ENCODE results near the gene FAM193B.

The FAM193B gene

DNA sequence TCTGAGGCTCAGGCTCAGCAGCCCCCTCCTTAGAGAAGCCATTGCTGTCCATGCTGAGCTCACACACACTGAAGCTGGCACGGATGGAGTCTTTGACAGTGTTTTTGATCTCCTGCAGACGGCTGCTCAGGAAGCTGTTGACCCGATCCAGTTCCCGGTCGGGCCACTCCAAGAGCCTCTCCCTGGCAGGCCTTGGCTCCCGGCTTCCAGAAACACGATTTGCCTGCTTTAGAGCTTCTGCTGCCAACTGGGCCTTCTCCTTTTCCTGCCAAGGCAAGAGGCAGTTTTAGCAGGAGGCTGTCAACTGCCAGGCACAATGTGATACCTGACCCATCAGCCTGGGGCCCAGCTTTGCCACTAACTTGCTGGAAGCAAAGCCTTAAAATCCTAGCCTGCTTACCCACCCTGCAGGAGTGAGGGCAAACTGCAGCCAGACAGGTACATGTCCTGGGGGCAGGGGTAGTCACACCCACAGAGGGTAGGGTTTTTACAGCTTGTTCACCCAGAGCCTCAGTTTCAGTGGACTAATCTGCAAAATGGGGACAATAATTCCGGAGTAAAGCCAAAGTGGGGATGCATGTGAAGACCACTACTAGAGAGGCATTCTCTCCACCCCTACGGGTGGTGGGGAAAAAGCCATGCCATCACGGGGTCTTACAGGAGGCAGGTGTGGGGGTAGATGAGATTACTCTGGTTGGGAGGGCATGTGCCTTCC is 29.3 kb downstream of the FAM193B start:
- TF ChIP-seq, protein P1, sequence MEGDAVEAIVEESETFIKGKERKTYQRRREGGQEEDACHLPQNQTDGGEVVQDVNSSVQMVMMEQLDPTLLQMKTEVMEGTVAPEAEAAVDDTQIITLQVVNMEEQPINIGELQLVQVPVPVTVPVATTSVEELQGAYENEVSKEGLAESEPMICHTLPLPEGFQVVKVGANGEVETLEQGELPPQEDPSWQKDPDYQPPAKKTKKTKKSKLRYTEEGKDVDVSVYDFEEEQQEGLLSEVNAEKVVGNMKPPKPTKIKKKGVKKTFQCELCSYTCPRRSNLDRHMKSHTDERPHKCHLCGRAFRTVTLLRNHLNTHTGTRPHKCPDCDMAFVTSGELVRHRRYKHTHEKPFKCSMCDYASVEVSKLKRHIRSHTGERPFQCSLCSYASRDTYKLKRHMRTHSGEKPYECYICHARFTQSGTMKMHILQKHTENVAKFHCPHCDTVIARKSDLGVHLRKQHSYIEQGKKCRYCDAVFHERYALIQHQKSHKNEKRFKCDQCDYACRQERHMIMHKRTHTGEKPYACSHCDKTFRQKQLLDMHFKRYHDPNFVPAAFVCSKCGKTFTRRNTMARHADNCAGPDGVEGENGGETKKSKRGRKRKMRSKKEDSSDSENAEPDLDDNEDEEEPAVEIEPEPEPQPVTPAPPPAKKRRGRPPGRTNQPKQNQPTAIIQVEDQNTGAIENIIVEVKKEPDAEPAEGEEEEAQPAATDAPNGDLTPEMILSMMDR (IDR thresholded peaks at IDR 0.05; ENCODE audit: control extremely low read depth, extremely low read depth, low read depth, missing control alignments): no peak
- POLR2A ChIA-PET: no interaction called here
- no peak for DNase-seq (ENCODE audit: extremely low spot score)
- CTCF ChIA-PET: interaction anchor here (0.7 to 1.7 kb wide), 7 partner anchors 10 to 121 kb away, joined by 3 to 4 read pairs (median 3); no protein-coding TSS in a partner anchor

DNA sequence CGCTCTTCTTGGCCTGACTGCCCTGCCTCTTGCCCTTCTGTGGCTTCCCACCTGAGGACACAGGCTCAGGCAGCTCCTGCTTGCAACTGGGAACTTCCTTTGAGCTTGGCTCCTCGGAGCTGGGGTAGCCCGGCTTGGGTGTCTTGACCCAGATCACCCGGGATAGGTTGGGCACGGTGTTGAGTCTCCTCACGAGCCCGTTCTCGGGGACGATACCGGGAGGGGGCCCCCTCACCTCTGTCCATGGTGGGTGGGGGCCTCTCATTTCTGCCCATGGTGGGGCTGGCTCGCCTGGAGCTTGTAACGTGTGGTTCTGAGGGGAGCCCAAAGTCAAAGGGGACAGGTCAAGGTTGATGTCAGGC is 29.8 kb downstream of the FAM193B start:
- ChIA-PET CTCF (interaction anchor here (0.7 to 1.7 kb wide), 8 partner anchors 9 to 121 kb away, joined by 3 to 4 read pairs (median 3); no protein-coding TSS in a partner anchor), POLR2A (no interaction called here)
- TF ChIP-seq, protein P1 (IDR thresholded peaks at IDR 0.05; ENCODE audit: control extremely low read depth, extremely low read depth, low read depth, missing control alignments): no peak
- no peak for DNase-seq (ENCODE audit: extremely low spot score)

DNA sequence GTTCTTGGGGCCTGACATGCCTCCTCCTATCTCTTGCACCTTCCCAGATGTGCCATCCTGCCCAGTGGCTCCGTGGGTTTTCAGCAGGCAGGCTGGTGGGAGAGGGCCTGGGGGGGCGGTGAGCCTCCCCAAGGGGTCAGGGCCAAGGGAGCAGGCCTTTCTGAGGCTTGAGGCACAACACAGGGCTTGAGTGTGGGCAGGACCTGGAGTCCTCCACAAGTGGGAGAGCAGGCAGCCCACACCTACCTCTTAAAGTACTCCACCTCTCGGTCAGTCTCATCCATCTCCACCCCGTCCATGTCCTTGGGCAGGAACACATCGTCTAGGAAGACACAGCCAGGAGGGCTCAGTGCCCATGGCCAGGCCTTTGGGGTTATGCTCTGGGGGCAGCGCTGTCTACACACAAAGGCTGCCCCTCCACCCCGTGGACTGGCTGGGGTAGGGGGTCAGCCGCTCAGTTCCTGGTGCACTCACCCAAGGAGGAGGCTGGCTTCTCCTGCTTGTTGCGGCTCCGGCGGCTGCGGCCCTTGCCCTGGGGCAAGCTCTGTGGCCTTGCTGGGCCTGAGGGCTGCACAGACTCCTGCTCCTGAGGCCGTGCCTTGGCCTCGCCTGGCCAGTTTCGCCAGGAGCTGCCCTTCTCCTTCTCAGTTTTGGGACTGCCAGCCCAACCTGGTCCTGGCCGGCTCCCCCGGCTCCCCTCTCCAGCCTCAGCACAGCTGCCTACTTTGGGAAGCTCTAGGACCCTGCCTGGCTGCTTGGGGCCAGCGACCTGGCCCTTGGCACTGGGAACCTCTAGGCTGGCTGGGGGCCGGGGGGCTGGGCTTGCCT is 30.4 kb downstream of the FAM193B start:
- CTCF ChIA-PET: interaction anchor here (1.1 to 1.7 kb wide), 5 partner anchors 10 to 120 kb away, joined by 3 to 4 read pairs (median 4); no protein-coding TSS in a partner anchor
- DNase-seq (ENCODE audit: extremely low spot score): no peak
- TF ChIP-seq, protein P1 (IDR thresholded peaks at IDR 0.05; ENCODE audit: control extremely low read depth, extremely low read depth, low read depth, missing control alignments): no peak
- POLR2A ChIA-PET: no interaction called here

DNA sequence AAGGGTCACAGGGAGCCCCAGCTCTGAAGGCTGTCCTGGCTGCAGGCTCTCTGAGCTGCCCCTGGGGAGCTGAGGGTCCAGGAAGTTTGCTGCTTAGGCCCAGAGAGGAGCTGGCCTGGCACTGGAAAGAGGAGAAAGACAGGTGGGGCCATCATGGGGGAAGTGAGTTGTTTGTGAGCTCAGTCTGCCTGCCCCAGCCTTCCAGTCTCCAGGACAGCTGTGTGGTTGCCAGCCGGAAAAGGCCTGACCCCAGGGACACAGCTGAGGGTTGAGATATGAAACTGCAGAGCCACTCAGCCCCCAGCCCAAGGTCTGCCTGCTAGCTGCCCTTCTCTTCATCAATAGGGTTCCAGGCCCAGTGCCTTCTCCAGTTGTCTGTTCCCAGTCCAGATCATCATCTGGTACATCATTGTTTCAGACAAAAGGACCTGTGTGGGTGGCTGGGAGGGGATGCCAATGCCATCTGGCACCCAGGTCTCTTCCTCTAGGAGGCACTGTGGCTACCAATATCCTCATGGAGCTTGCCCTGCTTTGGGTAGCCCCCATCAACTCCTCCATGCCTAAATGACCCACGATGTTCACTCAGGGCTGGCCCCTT is 33.3 kb downstream of the FAM193B start:
- CTCF ChIA-PET: interaction anchor here (0.9 to 1.3 kb wide), 5 partner anchors 10 to 21 kb away, joined by 3 to 7 read pairs (median 5); no protein-coding TSS in a partner anchor
- POLR2A ChIA-PET: interaction anchor here (0.9 kb wide), 1 partner anchor 12 kb away, joined by 3 read pairs; no protein-coding TSS in a partner anchor
- DNase-seq (ENCODE audit: extremely low spot score): no peak
- TF ChIP-seq, protein P1 (IDR thresholded peaks at IDR 0.05; ENCODE audit: control extremely low read depth, extremely low read depth, low read depth, missing control alignments): no peak

DNA sequence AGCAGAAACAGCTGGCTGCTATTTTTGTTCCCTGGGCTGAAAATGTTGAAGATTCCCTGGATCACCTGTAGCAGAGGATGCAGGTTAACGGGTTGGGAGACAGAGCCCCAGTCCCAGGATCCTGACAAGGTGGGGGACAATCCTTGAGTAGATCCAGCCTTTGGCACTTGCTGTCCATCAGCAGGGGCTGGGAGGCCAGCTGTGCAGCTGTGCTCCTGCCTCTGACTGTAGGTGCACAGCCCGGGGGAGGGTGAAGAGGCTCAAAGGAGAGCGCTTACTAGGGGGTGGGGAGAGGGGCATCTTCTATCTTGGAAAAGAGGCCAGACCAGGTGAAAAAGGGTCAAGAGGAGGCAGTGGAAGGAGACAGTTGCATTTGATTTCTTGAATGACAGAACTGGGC is 34.1 kb downstream of the FAM193B start:
- POLR2A ChIA-PET: no interaction called here
- no peak for DNase-seq (ENCODE audit: extremely low spot score)
- CTCF ChIA-PET: interaction anchor here (1.3 to 1.6 kb wide), 2 partner anchors 10 to 118 kb away, joined by 4 to 7 read pairs; no protein-coding TSS in a partner anchor
- TF ChIP-seq, protein P1 (IDR thresholded peaks at IDR 0.05; ENCODE audit: control extremely low read depth, extremely low read depth, low read depth, missing control alignments): no peak
